ENCODE data around the gene MAN2B1.

MAN2B1 gene

DNA sequence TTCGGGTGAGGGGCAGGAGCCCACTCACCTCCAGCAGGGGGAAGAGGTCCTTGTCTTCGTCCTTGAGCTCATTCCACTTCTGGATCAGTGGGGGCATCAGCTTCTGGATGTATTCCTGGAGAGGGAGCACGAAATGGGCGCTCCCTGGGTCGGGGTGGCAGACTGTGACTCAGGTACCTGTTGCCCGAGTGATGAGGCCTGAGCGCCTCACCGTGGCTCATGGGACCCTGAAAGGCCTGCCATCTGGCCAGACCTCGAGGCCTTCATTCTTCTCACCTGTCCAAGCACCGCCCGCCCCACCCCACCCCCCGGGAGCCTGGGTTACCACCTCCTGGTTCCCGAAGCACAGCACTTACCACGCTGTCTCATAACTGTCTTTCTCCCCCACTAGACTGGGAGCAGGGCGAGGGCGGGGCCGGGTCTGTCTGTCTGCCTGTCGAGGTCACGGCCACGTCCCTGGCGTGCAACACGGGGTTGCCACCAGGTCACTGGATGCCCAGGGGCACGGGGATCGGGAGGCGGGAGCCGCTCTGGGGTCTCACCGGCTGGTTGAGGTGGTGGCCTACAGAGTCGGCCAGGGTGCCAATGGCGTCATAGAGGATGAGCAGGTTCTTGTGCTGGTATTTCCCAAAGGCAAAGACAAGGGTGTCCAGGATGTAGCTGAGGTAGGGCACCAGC is 39.3 kb upstream of the MAN2B1 start:
- Histone ChIP-seq H3K36me3 (ENCODE audit: insufficient read depth, low read length) (peaks cover 77% of the 10 kb centered on the region; the same call in 1 of the 2 replicates), H2AFZ (ENCODE audit: low read length) (no peak overlapping the region), H3K9me3 (ENCODE audit: insufficient read depth, low read depth, low read length) (no peaks in the 10 kb centered on the region), H3K27me3 (ENCODE audit: insufficient read depth, low read length, poor library complexity, severe bottlenecking) (no peaks in the 10 kb centered on the region), H3K4me3 (ENCODE audit: low read length, poor library complexity, severe bottlenecking) (no peak overlapping the region), H3K4me2 (ENCODE audit: low read depth, low read length, poor library complexity, severe bottlenecking) (no peak overlapping the region), H3F3A (ENCODE audit: low read depth) (no peaks in the 10 kb centered on the region), H3K4me1 (ENCODE audit: insufficient read depth, low read length, poor library complexity, severe bottlenecking) (no peaks in the 10 kb centered on the region), H3K9me2 (replicated peaks; ENCODE audit: low read depth, low read length) (no peaks in the 10 kb centered on the region), H4K20me1 (ENCODE audit: insufficient read depth, low read length, poor library complexity, severe bottlenecking) (no peaks in the 10 kb centered on the region), H3K9ac (ENCODE audit: low read depth, low read length, poor library complexity, severe bottlenecking) (no peak overlapping the region), H3K79me2 (ENCODE audit: insufficient read depth, low read length) (no peaks in the 10 kb centered on the region)
- TF ChIP-seq, protein P1, sequence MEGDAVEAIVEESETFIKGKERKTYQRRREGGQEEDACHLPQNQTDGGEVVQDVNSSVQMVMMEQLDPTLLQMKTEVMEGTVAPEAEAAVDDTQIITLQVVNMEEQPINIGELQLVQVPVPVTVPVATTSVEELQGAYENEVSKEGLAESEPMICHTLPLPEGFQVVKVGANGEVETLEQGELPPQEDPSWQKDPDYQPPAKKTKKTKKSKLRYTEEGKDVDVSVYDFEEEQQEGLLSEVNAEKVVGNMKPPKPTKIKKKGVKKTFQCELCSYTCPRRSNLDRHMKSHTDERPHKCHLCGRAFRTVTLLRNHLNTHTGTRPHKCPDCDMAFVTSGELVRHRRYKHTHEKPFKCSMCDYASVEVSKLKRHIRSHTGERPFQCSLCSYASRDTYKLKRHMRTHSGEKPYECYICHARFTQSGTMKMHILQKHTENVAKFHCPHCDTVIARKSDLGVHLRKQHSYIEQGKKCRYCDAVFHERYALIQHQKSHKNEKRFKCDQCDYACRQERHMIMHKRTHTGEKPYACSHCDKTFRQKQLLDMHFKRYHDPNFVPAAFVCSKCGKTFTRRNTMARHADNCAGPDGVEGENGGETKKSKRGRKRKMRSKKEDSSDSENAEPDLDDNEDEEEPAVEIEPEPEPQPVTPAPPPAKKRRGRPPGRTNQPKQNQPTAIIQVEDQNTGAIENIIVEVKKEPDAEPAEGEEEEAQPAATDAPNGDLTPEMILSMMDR (conservative IDR thresholded peaks at IDR 0.05; ENCODE audit: low read length), result no peak
- TF ChIP-seq EZH2phosphoT487 (IDR thresholded peaks at IDR 0.05; ENCODE audit: borderline replicate concordance), result no peak

DNA sequence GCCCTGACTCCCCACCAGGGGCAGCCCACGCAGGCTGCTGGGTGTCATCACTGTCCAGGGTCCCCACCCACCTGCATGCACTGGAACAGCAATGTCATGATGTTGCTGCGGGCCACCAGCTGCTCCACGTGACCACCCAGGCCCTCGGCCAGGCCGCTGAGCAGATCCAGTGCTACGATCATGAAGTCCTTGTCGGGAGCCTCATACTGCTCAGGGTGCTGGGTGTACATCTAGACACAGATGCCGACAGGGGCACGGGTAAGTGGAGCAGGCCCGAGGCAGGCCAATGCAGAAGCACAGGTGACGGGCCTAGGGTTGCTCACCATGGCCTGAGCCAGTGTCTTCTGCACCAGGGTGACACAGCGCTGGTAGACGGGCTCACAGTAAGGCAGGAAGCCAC is 38.6 kb upstream of the MAN2B1 start:
- TF ChIP-seq EZH2phosphoT487 (IDR thresholded peaks at IDR 0.05; ENCODE audit: borderline replicate concordance), result no peak
- TF ChIP-seq, protein P1 (conservative IDR thresholded peaks at IDR 0.05; ENCODE audit: low read length), result no peak
- Histone ChIP-seq H4K20me1 (ENCODE audit: insufficient read depth, low read length, poor library complexity, severe bottlenecking) (no peaks in the 10 kb centered on the region), H3F3A (ENCODE audit: low read depth) (no peaks in the 10 kb centered on the region), H3K4me3 (ENCODE audit: low read length, poor library complexity, severe bottlenecking) (no peak overlapping the region), H3K9ac (ENCODE audit: low read depth, low read length, poor library complexity, severe bottlenecking) (no peak overlapping the region), H2AFZ (ENCODE audit: low read length) (no peak overlapping the region), H3K9me3 (ENCODE audit: insufficient read depth, low read depth, low read length) (no peaks in the 10 kb centered on the region), H3K79me2 (ENCODE audit: insufficient read depth, low read length) (no peaks in the 10 kb centered on the region), H3K4me2 (ENCODE audit: low read depth, low read length, poor library complexity, severe bottlenecking) (no peak overlapping the region), H3K36me3 (ENCODE audit: insufficient read depth, low read length) (peaks cover 73% of the 10 kb centered on the region; the same call in 1 of the 2 replicates), H3K4me1 (ENCODE audit: insufficient read depth, low read length, poor library complexity, severe bottlenecking) (no peaks in the 10 kb centered on the region), H3K27me3 (ENCODE audit: insufficient read depth, low read length, poor library complexity, severe bottlenecking) (no peaks in the 10 kb centered on the region), H3K9me2 (replicated peaks; ENCODE audit: low read depth, low read length) (no peaks in the 10 kb centered on the region)

DNA sequence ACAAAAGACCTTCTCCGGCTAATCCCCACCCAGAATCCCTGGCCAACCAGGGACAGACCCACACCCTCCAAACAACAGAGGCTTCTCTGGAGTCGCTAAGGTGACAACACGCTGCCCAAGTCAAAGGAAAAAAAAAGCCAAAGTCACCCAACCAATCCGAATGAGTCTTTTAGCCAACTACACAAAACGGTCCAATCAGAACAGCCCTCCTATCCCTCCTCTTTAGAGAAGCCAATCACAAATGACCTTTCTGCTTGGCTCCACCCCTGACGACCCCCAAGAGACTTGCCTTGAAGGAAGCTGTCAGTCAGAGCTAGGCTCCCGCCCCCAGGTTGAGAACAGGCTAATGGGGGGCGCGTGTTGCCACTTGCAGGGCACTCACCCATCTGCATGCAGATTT is 36.5 kb upstream of the MAN2B1 start:
- Histone ChIP-seq H3K4me1 (ENCODE audit: insufficient read depth, low read length, poor library complexity, severe bottlenecking) (no peaks in the 10 kb centered on the region), H3K9me3 (ENCODE audit: insufficient read depth, low read depth, low read length) (no peaks in the 10 kb centered on the region), H3K9me2 (replicated peaks; ENCODE audit: low read depth, low read length) (no peaks in the 10 kb centered on the region), H4K20me1 (ENCODE audit: insufficient read depth, low read length, poor library complexity, severe bottlenecking) (no peaks in the 10 kb centered on the region), H3K36me3 (ENCODE audit: insufficient read depth, low read length) (peaks cover 62% of the 10 kb centered on the region; the same call in 1 of the 2 replicates), H3F3A (ENCODE audit: low read depth) (no peaks in the 10 kb centered on the region), H3K4me2 (ENCODE audit: low read depth, low read length, poor library complexity, severe bottlenecking) (no peak overlapping the region), H3K27me3 (ENCODE audit: insufficient read depth, low read length, poor library complexity, severe bottlenecking) (no peaks in the 10 kb centered on the region), H2AFZ (ENCODE audit: low read length) (no peak overlapping the region), H3K9ac (ENCODE audit: low read depth, low read length, poor library complexity, severe bottlenecking) (no peak overlapping the region), H3K79me2 (ENCODE audit: insufficient read depth, low read length) (no peaks in the 10 kb centered on the region), H3K4me3 (ENCODE audit: low read length, poor library complexity, severe bottlenecking) (no peak overlapping the region)
- TF ChIP-seq, protein P1 (conservative IDR thresholded peaks at IDR 0.05; ENCODE audit: low read length), result no peak
- TF ChIP-seq EZH2phosphoT487 (IDR thresholded peaks at IDR 0.05; ENCODE audit: borderline replicate concordance), result no peak
